ENCODE results near the gene MKS1.

GRCh38 chr17:58248955-58249269, 29.9 kb upstream of the MKS1 start:
- TF ChIP-seq CTCF (IDR thresholded peaks at IDR 0.05 in 4 of 5, conservative IDR thresholded peaks at IDR 0.05 in 1 of 5) (no peak), POLR2A (IDR thresholded peaks at IDR 0.05) (no peak)

All from gastrocnemius medialis (tissue), 4 donors.